HG03196 (cell line): ENCODE results near the gene RGPD5.
A peak's percentile ranks its signal among the peaks of the same experiment; 100 is the strongest.
"Not testable (repeated sequence)": the region's sequence is repeated elsewhere in the genome, so short reads cannot be mapped to it uniquely, and the experiment has no call there.

Experiments used
- ATAC-seq: cut with Tn5 transposase; IDR thresholded peaks from one replicate; pipeline ENCODE4 v1.9.1; 2021; ENCODE audit not compliant: unreplicated experiment

RGPD5 gene

GRCh38 chr2:109891024-109891423 lies 96.9 kb downstream of the RGPD5 start:
- ATAC-seq, result not testable (repeated sequence)

DNA sequence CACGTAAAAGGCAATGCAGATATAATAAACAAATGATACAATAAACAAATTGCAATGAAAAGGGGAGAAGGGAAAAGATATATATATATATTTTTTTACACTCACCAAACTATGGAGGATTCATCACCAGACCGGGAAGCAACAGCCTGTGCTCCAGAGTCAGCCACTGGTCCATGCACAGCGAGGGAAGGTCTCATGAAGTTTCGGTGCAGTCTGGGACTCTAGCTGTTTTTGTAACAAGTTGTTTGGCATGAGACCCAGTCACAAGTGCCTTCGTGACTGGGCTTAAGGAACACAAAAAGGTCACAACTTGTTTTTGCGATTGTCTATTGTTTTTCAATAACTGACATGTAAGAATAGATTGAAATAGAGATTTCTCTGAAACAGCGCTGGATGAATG lies 99.6 kb downstream of the RGPD5 start:
- ATAC-seq, result not testable (repeated sequence)

DNA sequence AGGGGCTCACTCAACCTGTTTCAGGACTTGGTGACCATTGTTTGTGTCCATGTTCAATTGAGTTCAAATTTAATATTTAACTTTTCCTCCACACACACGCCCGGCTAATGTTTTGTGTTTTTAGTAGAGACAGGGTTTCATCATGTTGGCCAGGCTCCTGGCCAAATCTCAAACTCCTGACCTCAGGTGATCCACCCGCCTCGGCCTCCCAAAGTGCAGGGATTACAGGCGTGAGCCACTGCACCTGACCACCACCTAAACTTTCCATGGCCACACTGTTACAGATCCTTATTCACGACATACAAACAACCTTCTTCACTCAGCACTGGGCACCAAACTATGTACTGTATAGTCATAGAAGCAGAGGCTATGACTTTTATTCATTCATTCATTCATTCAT lies 100.0 kb downstream of the RGPD5 start:
- ATAC-seq, result not testable (repeated sequence)

- ATAC-seq, result not testable (repeated sequence)
Measured at GRCh38 chr2:109895090-109895869, 101.2 kb downstream of the RGPD5 start.

DNA sequence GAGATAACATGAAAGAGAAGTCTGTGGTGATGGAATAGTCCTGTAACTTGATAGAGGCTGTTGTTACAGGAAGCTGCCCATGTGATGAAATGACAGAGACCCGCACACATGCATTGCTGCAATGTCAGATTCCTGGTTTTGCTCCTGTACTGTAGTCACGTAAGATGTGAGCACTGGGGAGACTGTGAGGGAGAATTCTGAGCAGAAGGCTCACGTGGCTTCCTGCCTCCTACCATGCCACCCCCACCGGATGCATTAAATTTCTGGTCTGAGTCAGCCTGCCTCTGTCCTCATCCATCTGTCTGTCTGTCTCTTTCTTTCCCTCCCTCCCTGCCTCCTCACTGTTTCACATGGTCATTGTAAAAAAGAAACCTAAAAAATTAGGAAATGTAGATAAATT lies 102.1 kb downstream of the RGPD5 start:
- peak; percentile 93 for ATAC-seq

- not testable (repeated sequence) for ATAC-seq
Measured at GRCh38 chr2:109897769-109898461, 103.8 kb downstream of the RGPD5 start.

- not testable (repeated sequence) for ATAC-seq
Measured at GRCh38 chr2:109898462-109899336, 104.6 kb downstream of the RGPD5 start, which contains the start of gene LIMS3. Gene LIMS3 (plus strand): TSS chr2:109898688. CDS start chr2:109898729, 41 bp downstream.

DNA sequence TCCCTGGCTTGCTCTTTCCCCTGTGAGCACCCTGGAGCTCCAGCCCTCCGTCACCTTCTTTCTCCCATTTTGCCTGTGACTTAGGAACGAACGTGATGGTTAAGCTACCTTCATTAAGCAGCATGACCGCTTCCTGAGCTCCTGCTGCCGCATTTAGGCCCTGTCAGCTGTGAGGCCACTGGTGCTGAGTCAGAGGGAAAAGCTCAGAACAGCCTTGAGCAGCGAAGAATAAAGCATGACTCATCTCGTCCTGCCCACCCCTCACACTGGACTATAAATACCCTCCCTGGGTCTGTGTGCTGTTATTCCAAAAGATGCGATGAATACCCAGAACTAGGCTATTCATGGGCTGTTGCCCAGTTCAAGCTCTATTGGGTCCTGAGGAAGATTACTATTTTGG lies 111.7 kb downstream of the RGPD5 start:
- ATAC-seq, result peak; percentile 81
